Liver (tissue), 3 donors: ENCODE results near the gene DMD.

Experiments
- ATF3 ChIP-seq: IDR thresholded peaks from 2 replicates; pipeline ENCODE4 v1.6.1; 2016; ENCODE audit warnings: antibody characterized with exemption
- CTCF ChIP-seq: fragments of 150-350 bp; IDR thresholded peaks from 2 replicates; pipeline ENCODE4 v1.5.1; 2017; ENCODE audit warnings: improper control_type of control experiment, low read depth, low read length; ENCODE audit not compliant: missing input control
- EGR1 ChIP-seq, 2 donors: IDR thresholded peaks; 2 replicates each; pipeline ENCODE4 v1.6.1; 2016 to 2018; ENCODE audit warnings: antibody characterized with exemption in 2 of 2, low read depth in 2 of 2
- GABPA ChIP-seq, 2 donors: IDR thresholded peaks in 1 of 2; conservative IDR thresholded peaks in 1 of 2; 2 replicates each; pipeline ENCODE4 v1.6.1; 2016; ENCODE audit warnings: antibody characterized with exemption in 2 of 2, mild to moderate bottlenecking in 1 of 2, moderate library complexity in 1 of 2
- HNF4A ChIP-seq, 2 donors: conservative IDR thresholded peaks; 2 replicates each; pipeline ENCODE4 v1.6.1; 2016; ENCODE audit warnings: antibody characterized with exemption in 2 of 2, mild to moderate bottlenecking in 2 of 2
- JUND ChIP-seq, 2 donors: IDR thresholded peaks; 2 replicates each; pipeline ENCODE4 v1.6.1; 2016; ENCODE audit warnings: antibody characterized with exemption in 2 of 2
- NR2F2 ChIP-seq: IDR thresholded peaks from 2 replicates; pipeline ENCODE4 v1.6.1; 2016; ENCODE audit warnings: antibody characterized with exemption
- RAD21 ChIP-seq, 2 donors: IDR thresholded peaks; 2 replicates each; pipeline ENCODE4 v1.6.1; 2016; ENCODE audit warnings: antibody characterized with exemption in 2 of 2, mild to moderate bottlenecking in 2 of 2
- REST ChIP-seq: IDR thresholded peaks from 2 replicates; pipeline ENCODE4 v1.6.1; 2016; ENCODE audit warnings: antibody characterized with exemption, mild to moderate bottlenecking
- SP1 ChIP-seq: IDR thresholded peaks from 2 replicates; pipeline ENCODE4 v1.6.1; 2018; ENCODE audit warnings: antibody characterized with exemption, mild to moderate bottlenecking
- TAF1 ChIP-seq: conservative IDR thresholded peaks from 2 replicates; pipeline ENCODE4 v1.6.1; 2016; ENCODE audit warnings: antibody characterized with exemption, mild to moderate bottlenecking
- YY1 ChIP-seq: IDR thresholded peaks from 2 replicates; pipeline ENCODE4 v1.6.1; 2016; ENCODE audit warnings: antibody characterized with exemption, mild to moderate bottlenecking
- ZBTB33 ChIP-seq: IDR thresholded peaks from 2 replicates; pipeline ENCODE4 v1.6.1; 2016; ENCODE audit warnings: antibody characterized with exemption
- donor health status: healthy.
- donor health status: healthy.

GRCh38 chrX:31547816-31548215 lies 1663.5 kb downstream of the DMD start:
- TF ChIP-seq CTCF (no peak), ZBTB33 (no peak), EGR1 (IDR thresholded peaks at IDR 0.05; ENCODE audit: low read depth in 2 of 2) (no peak), REST (no peak), ATF3 (no peak), JUND (IDR thresholded peaks at IDR 0.05) (no peak), NR2F2 (no peak), GABPA (IDR thresholded peaks at IDR 0.05 in 1 of 2, conservative IDR thresholded peaks at IDR 0.05 in 1 of 2) (no peak), TAF1 (no peak), HNF4A (conservative IDR thresholded peaks at IDR 0.05) (no peak), SP1 (no peak), RAD21 (IDR thresholded peaks at IDR 0.05) (no peak), YY1 (no peak)
